Fibroblast of mammary gland (primary cell): Measurements from ENCODE around the gene LETM1.

Source experiments
- DNase-seq: peaks from one replicate; pipeline ENCODE4 v3.0.0-alpha.2; 2010; ENCODE audit warnings: low read depth
- H3K4me3 ChIP-seq: 2 replicates; pipeline ENCODE4 v1.5.1; 2011; ENCODE audit warnings: low read depth, mild to moderate bottlenecking, low read length, moderate library complexity; ENCODE audit not compliant: control insufficient read depth
- TF ChIP-seq, protein P1 (sequence below): conservative IDR thresholded peaks from 2 replicates; pipeline ENCODE4 v1.5.1; 2011; ENCODE audit warnings: low read depth, low read length, inconsistent platforms; ENCODE audit not compliant: control insufficient read depth, insufficient read depth

The LETM1 gene

DNA sequence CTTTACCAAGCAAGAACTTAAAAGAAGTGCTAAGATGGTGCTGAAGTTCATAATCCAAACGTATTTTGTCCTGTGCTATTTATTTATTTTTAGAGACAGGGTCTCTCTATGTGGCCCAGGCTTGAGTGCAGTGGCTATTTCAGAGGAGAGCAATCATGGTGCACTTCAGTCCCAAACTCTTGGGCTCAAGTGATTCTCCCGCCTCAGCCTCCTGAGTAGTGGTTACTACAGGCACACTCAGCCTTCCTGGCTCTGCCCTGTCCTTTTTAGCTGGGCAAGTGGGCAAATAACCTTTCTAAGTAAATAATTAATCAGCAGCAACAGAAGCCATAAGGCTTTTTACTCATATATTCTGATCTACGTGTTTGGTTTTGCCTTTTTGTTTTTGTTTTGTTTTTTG, 17.8 kb upstream of the LETM1 start:
- H3K4me3 ChIP-seq: no peak overlapping the region
- TF ChIP-seq, protein P1, sequence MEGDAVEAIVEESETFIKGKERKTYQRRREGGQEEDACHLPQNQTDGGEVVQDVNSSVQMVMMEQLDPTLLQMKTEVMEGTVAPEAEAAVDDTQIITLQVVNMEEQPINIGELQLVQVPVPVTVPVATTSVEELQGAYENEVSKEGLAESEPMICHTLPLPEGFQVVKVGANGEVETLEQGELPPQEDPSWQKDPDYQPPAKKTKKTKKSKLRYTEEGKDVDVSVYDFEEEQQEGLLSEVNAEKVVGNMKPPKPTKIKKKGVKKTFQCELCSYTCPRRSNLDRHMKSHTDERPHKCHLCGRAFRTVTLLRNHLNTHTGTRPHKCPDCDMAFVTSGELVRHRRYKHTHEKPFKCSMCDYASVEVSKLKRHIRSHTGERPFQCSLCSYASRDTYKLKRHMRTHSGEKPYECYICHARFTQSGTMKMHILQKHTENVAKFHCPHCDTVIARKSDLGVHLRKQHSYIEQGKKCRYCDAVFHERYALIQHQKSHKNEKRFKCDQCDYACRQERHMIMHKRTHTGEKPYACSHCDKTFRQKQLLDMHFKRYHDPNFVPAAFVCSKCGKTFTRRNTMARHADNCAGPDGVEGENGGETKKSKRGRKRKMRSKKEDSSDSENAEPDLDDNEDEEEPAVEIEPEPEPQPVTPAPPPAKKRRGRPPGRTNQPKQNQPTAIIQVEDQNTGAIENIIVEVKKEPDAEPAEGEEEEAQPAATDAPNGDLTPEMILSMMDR: no peak
- DNase-seq: no peak

DNA sequence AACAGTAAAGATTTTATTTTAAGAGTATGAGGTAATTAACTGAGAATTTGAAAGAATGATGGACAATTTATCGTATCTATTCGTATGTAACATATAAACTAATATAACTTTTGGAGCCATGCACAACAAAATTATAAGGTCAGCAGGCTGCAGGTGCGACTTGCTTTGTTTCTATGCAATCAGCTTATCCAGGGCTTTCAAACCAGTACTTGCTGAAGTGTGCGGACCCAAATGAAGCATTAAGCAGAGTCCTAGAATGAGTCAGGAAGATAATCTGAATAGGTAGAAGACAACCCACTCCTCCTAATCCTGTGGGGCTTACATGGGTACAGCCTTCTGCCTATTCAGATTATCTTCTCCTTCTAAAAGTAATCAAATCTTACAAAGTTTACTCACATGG, 17.3 kb upstream of the LETM1 start:
- DNase-seq: no peak
- peak overlapping the region; percentile 77 for H3K4me3 ChIP-seq
- TF ChIP-seq, protein P1: no peak

- peak; percentile 81 for DNase-seq
- H3K4me3 ChIP-seq: peak overlapping the region; percentile 77
- TF ChIP-seq, protein P1: no peak
Observed at GRCh38 chr4:1872870-1873269, 16.9 kb upstream of the LETM1 start.

- TF ChIP-seq, protein P1: no peak
- H3K4me3 ChIP-seq: peak overlapping the region; percentile 77
- DNase-seq: no peak
Observed at GRCh38 chr4:1871471-1872021, 15.6 kb upstream of the LETM1 start.

DNA sequence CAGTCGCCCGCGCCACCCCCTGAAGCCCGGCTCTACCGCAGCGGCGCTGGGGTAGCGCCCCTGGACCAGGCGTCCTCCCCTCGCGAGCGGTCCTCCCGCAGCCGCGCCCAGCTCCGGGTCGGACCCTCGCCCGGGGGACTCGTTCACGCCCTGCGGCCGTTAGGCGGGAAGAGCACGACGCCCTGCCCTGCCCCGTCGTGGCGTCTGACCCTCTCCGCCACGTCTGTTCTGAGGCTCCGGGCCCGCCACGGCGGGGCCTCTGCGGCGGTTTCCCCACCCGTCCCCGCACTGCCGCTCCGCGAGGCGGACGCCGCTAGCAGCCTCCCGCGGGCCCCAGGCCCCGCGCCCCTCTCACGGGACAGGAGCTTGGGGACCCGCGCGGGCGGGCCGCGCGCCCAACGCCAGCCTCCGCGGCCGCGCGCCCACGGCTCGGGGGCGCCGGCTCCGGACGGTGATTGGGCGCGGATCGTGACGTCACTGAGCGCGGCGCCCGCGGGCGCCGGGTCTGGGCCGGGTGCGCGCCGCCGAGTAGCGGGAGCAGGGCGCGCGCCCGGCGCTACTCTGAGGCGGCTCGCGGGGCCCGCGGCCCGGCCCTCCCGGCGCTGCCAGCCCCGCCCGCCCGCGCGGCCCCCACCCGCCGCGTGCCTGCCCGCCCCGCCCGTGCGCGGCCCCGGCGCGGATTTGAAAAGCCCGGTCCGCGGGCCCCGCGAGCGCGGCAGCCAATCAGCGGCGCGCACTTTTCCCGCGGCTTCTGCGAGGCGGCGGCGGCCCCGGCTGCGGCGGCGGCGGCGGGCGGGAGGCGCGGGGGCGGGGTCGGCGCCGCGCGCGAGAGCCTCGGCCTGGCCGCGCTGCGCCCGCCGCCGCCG, 14.9 kb upstream of the LETM1 start, which contains the start of gene NSD2:
TSS of gene NSD2 (plus strand) at position 816 of the 866 bp plus-strand sequence. CDS start 29,262 bp downstream, outside the sequence.
- TF ChIP-seq, protein P1: no peak
- peak within 1 kb of the TSS; percentile 77 for H3K4me3 ChIP-seq
- DNase-seq: peak; percentile 80

- H3K4me3 ChIP-seq: peak overlapping the region; percentile 48
- TF ChIP-seq, protein P1: no peak
- DNase-seq: peak; percentile 65
Observed at GRCh38 chr4:1870328-1870577, 14.3 kb upstream of the LETM1 start.
